Dermis microvascular lymphatic vessel endothelial cell (primary cell): ENCODE results near the gene OSBPL6. TPM values are rescaled to one million over a fixed set of nuclear protein-coding genes. Genes with fewer than 3 reads are reported as not detected.
A peak's percentile ranks its signal among the peaks of the same experiment; 100 is the strongest.
"Not testable (repeated sequence)": the region's sequence is repeated elsewhere in the genome, so short reads cannot be mapped to it uniquely, and the experiment has no call there.

ENCODE experiments used
- DNase-seq, 2 donors: peaks; one replicate each; pipeline versions ENCODE4 v3.0.0 to v3.0.0-alpha.2; 2010; ENCODE audit warnings: low read depth in 2 of 2
- total RNA-seq: library from RNA; depleted of rRNA; stranded (reverse); fragments of >200 nt; gene quantifications from 2 replicates; pipeline ENCODE4 v1.2.1, GENCODE V29; 2014

OSBPL6 gene
- total RNA-seq, 1 donor from 2014 or later: 3.9 TPM

- no peak for DNase-seq
These were observed 151.6 kb downstream of the OSBPL6 start for GRCh38 chr2:178345951-178346350.

DNA sequence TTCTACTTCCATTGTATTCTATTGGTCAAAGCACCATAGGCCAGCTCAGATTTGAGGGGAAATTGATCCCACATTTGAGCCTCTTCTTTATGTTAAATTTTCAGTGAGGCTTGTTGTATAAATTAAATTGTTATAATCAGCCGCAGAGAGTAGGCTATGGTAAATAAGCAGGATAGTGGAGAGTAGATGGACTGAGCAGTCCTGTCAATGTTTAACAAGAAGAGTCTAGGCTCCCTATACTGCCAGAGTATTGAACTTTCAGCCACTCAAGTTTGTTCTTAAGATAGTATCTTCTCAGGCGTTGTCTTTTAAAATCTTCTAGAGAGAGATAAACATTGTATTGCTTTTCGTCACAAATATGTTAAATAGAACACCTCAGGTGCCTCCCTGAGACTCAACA lies 155.7 kb downstream of the OSBPL6 start:
- no peak for DNase-seq

DNA sequence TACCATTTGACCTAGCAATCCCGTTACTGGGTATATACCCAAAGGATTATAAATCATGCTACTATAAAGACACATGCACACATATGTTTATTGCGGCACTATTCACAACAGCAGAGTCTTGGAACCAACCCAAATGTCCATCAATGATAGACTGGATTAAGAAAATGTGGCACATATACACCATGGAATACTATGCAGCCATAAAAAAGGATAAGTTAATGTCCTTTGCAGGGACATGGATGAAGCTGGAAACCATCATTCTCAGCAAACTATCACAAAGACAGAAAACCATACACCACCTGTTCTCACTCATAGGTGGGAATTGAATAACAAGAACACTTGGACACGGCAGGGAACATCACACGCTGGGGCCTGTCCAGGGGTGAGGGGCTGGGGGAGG lies 163.4 kb downstream of the OSBPL6 start:
- DNase-seq: not testable (repeated sequence)

- DNase-seq: no peak
These were observed 165.0 kb downstream of the OSBPL6 start for GRCh38 chr2:178359192-178359912.

GRCh38 chr2:178361588-178361987 lies 167.3 kb downstream of the OSBPL6 start:
- no peak for DNase-seq

- DNase-seq: peak; percentile 38 to 63
These were observed 168.9 kb downstream of the OSBPL6 start for GRCh38 chr2:178363252-178363651.

DNA sequence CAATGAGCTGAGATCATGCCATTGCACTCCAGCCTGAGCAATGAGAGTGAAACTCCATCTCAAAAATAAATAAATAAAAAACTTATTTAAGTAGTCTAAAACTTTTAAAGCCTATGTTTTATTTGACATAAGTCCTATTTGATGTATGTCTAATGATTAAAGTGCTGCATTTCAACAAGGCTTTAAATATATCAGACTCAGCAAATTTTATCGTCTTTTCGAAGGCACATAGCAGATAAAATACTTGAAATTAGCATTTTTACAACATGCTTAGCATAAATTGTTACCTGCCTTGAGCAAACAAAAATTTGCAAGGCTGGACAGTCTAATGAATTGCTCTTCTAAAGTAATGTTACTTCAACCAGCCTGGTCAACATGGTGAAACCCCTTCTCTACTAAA lies 170.8 kb downstream of the OSBPL6 start:
- DNase-seq: no peak

GRCh38 chr2:178366412-178366811 lies 172.1 kb downstream of the OSBPL6 start:
- no peak for DNase-seq

- DNase-seq: no peak
These were observed 173.0 kb downstream of the OSBPL6 start for GRCh38 chr2:178367344-178367743.

- no peak for DNase-seq
These were observed 180.6 kb downstream of the OSBPL6 start for GRCh38 chr2:178374865-178375264.

GRCh38 chr2:178377046-178377445 lies 182.7 kb downstream of the OSBPL6 start:
- peak; percentile 7 to 45 for DNase-seq

DNA sequence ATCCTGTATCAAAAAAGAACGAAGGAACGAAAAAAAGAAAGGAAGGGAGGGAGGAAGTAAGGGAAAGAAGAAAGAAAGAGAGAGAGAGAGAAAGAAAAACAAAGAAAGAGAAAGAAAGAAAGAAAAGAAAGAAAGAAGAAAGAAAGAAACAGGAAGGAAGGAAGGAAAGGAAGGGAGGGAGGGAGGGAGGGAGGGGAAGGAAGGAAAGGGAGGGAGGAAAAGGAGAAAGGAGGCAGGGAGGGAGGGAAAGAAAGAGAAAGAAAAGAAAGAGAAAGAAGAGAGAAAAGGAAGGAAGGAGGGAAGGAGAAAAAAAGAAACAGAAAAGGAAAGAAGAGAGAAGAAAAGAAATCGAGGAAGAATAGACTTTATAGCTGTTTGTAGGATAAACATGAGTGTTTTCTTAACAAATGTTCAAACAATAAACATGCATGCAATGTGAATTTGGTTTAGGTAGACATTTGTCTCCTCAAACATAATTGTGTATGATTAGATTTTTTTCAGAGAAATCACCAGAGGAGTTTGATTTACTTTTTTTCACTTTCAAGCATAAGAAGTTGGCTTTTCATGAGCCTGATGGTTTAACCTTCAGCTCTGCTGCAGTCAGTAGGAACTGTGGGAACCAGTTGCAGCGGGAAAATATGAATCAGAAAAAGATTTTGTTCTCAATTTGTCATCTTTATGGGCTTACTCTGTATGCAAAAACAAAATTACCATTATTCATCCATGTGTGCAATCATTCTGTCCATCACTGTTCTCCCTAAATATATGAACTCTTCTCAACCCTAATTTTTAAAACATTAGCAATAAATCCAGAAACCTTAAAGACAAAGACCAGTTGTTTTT lies 185.1 kb downstream of the OSBPL6 start:
- no peak for DNase-seq

- DNase-seq: no peak
These were observed 186.5 kb downstream of the OSBPL6 start for GRCh38 chr2:178380763-178381162.

- DNase-seq: no peak
These were observed 189.4 kb downstream of the OSBPL6 start for GRCh38 chr2:178383718-178384117.

GRCh38 chr2:178385595-178386148 lies 191.4 kb downstream of the OSBPL6 start:
- no peak for DNase-seq

DNA sequence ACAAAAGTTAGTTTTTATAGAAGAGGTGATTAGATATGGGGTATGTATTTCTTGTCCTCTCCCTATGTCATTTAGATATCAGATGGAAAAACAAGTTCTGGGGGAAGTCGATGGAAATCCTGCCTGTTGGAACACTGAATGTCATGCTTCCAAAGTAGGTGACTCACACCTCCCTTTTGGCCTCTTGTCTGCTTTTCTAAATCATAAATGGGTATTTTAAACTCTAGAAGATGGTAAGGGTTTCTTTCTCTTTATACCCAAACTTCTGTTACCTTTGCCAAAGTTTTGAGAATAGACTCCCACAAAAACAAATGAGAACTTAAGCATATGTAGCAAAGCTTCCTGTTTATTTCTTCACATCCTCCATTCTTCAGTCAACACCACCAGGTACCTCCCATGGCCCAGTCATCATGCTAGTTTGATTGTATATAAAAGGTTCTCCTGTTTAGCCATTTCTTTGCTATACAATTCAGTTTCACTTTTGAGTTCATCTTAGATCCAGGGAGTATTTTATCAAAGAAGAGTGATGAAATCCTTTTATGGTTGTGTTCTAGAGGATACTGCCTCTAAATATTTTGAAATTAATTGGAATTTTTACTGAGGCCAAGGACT lies 192.8 kb downstream of the OSBPL6 start:
- peak; percentile 60 to 83 for DNase-seq

GRCh38 chr2:178388287-178388686 lies 194.0 kb downstream of the OSBPL6 start:
- DNase-seq: no peak

- no peak for DNase-seq
These were observed 197.4 kb downstream of the OSBPL6 start for GRCh38 chr2:178391701-178392100.

DNA sequence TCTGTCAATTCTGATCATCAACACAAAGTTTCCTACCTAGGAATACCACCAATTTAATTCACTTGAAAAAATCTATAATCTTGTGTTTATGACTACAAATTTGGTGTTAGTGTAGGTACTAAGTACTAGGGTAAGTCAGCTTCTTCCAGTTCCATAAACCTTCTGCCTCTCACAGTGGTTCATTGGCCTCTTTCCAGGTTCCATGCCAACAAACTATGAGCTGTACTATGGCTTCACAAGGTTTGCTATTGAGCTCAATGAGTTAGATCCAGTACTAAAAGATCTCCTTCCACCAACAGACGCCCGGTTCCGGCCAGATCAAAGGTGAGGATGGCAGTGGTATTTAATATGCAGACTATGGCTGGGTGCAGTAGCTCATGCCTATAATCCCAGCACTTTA lies 197.9 kb downstream of the OSBPL6 start:
- no peak for DNase-seq

- no peak for DNase-seq
These were observed 200.5 kb downstream of the OSBPL6 start for GRCh38 chr2:178394859-178395258.

- no peak for DNase-seq
These were observed 201.0 kb downstream of the OSBPL6 start for GRCh38 chr2:178395295-178395694.

GRCh38 chr2:178395941-178396570 lies 201.7 kb downstream of the OSBPL6 start:
- DNase-seq: no peak
